LNCAP (cell line): ENCODE results near the gene PHEX.

Experiments used
- TF ChIP-seq, protein P1 (sequence below): fragments of 450-650 bp; IDR thresholded peaks from 2 replicates; pipeline ENCODE4 v1.5.1; 2017; ENCODE audit warnings: mild to moderate bottlenecking

The PHEX gene

DNA sequence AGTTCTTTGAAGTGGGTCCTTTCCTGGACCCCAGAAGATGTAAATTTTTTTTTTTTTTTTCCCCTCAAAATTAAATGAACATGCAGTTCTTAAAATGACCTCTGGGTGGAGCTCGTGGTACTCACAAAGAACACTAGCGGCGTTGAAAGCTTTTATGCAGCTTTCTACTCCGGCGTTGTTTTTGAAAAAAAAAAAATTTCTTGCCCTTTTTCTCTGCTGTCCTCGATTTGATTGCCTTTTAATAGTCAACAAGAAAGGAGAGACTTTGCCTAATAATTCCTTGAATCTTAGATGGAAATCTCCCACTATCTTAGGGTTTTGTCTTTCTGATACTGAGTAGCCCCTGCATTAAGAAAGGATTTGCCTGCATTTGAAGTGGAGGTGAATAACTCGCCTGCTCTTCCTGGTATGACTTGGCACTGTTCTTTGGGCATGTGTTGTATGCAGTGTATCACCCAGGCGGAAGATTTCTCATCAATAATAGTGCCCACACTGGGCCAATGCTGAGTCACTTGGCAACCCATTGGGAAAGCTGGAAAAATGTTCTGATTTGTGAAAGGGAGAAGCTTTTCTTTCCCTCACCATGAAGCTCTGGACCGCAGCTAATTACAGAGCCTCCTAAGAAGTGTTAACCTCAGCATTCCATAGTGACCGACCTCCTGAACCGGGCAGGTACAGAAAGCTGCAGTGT, 104.0 kb downstream of the PHEX start:
- TF ChIP-seq, protein P1, sequence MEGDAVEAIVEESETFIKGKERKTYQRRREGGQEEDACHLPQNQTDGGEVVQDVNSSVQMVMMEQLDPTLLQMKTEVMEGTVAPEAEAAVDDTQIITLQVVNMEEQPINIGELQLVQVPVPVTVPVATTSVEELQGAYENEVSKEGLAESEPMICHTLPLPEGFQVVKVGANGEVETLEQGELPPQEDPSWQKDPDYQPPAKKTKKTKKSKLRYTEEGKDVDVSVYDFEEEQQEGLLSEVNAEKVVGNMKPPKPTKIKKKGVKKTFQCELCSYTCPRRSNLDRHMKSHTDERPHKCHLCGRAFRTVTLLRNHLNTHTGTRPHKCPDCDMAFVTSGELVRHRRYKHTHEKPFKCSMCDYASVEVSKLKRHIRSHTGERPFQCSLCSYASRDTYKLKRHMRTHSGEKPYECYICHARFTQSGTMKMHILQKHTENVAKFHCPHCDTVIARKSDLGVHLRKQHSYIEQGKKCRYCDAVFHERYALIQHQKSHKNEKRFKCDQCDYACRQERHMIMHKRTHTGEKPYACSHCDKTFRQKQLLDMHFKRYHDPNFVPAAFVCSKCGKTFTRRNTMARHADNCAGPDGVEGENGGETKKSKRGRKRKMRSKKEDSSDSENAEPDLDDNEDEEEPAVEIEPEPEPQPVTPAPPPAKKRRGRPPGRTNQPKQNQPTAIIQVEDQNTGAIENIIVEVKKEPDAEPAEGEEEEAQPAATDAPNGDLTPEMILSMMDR = peak; percentile 52

DNA sequence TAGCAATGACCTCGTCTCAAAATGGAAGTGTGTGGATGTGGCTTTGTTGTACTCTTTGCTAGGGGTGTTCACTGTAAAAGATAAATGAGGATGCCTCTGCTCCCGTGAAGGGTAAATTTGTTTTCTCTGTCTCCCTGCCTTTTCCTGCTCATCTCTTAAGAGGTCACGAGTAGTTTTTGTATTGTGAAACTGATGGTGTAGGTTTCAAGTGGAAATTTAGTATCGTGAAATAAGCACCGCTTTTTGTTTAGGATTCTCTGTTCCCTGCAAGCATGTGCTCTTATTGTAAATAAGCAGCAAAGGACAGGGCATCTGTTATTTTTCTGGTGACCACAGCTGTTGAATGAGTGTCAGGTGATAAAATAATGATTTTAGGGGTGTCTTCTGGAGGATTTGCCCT, 104.6 kb downstream of the PHEX start:
- TF ChIP-seq, protein P1 = no peak

DNA sequence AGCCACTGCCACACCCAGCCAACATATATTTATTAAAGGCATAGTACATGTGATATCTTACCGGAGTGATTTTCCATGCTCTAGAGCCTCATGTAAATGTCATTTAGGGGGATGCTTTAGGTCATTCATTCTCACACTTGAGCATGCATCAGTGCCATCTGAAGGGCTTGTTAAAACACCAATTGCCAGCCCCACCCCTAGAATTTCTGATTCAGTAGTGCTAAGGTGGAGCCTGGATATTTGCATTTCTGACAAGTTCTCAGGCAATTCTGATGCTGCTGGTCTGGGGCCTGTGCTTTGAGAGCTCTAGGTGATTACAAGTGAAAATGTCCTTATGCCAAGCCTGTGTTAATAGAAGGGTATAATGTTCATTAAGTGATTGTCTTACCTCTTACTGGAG, 107.7 kb downstream of the PHEX start:
- TF ChIP-seq, protein P1 = no peak

DNA sequence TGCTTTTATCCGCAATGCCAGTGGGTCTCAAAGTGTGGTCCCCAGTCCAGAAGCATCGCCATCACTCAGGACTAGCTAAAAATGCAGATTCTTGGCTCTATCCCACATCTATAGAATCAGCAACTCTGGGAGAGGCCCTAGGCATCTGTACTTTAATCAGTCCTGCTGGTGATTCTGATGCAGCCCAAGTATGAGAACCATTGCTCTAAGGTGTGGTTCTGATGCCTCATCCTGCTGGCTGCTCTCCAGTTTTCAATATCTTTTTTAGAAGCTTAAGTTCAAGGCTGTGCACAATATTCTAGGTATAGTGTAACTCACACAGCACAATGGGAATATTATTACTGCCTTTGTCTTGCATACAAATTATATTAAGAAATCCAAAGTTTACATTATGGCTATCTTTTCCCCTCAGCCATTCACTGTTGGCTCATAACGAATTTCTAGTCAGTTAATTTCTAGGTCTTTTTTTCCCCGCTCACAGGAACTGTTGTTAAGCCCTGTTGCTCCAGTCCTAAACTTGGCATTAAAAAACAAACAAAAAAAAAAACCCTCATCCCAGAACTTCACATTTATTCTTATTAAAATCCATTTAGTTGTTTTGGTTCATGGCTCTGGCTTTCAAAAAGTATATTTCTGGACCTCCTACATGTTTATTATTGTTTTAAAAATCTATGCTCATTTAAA, 109.1 kb downstream of the PHEX start:
- TF ChIP-seq, protein P1 = no peak

DNA sequence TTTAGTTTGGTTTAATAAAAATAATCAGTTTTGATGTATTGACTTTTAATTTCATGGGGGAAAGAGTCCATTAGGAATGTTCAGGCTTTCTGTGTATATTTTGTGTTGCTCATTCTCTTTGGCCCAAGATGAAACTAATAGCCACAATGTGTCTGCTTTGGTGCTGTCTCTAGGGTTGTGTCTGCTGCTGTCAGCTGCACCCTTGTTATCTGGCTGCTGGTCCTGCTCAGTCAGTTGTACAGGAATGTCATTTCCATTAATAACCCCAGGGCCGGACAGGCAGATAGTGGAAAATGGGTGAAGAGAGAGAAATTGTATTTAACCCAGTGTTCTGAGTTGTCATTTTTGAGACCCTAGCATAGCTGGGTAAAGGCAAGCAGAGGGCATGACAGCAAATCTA, 115.1 kb downstream of the PHEX start:
- TF ChIP-seq, protein P1 = no peak

DNA sequence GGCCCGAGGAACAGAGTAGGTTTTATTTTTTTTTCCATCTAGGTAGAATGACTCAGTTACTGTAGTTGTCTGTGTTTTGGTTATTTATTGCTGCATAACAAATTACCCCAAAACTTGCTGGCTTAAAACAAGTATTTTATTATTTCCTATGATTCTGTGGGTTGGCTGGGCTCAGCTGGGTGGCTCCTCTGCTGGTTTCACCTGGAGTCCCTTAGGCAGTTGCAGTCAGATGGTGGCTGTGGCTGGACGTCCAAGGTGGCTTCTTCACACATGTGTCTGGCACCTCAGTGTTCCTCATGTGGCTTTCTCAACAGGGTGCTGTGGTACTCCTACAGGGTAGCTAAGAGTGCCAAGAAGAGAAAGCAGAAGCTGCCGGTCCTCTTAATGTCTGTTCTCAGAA, 115.8 kb downstream of the PHEX start:
- TF ChIP-seq, protein P1 = no peak

DNA sequence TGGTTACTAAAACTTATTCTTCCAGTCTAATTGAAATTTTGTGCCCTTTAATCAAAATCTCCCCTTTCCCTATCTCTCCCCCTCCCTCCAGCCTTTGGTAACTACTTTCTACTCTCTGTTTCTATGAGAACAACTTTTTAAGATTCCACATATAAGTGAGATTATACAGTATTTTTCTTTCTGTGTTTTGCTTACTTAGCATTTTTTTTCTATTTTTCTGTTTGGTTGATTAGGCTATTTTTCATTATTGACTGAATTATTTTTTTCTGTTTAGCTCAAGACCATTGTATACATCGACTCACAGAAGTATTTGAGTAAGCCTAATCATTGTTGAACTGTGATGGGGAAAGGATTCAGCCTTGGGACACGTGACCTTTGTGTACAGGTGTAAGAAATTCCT, 116.4 kb downstream of the PHEX start:
- TF ChIP-seq, protein P1 = no peak
